HTR-8/SVneo (cell line): ENCODE results near the gene SMIM44.
"Not testable (repeated sequence)": the region's sequence is repeated elsewhere in the genome, so short reads cannot be mapped to it uniquely, and the experiment has no call there.

Experiments
- DNase-seq: peaks from one replicate; pipeline ENCODE4 v3.0.0; 2011; ENCODE audit warnings: low spot score, mixed read lengths; ENCODE audit not compliant: insufficient read length
- FAIRE-seq: peaks from 2 replicates; lab custom pipeline; 2011; peaks lifted over from hg19 to GRCh38; lab: Jason Lieb, UNC

Gene SMIM44

DNA sequence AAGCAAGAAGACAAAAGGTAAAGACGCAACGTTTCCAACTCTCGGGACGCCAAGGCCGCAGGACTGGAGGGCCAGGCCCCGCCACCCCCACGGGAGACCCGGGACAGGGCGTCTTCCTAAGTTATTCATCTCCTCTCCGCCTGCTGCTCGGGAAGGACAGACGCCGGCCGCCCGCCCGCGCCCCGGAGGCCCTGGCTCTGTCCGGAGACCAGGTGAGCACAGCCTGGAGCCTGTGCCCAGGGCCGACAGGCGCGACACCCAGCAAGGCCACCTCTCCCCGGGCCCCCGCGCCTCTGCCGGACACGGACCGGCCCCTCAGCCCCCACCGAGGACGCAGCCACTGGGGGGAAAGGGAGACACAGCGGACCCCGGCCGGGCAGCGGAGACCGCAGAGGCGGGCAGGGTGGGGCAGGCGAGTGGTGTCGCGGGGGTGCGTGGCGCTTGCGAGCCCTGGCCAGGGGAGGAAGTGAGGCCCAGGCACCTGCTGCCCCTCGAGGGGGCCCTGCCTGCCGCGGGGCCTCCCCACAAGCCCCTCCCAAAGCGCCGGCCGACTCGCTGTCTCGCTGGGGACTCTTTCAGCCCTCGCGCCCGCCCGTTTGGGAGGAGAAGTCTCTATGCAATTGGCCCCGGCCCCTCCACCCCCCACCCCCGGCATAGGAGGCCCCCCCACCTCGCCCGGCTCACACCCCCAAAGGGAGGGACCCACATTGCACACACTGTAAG, 20.1 kb downstream of the SMIM44 start:
- DNase-seq: no peak
- FAIRE-seq: no peak

GRCh38 chr19:3459965-3460582, 23.2 kb downstream of the SMIM44 start:
- FAIRE-seq: no peak
- no peak for DNase-seq

GRCh38 chr19:3459089-3459881, 24.0 kb downstream of the SMIM44 start:
- DNase-seq (no peak), FAIRE-seq (no peak)

DNA sequence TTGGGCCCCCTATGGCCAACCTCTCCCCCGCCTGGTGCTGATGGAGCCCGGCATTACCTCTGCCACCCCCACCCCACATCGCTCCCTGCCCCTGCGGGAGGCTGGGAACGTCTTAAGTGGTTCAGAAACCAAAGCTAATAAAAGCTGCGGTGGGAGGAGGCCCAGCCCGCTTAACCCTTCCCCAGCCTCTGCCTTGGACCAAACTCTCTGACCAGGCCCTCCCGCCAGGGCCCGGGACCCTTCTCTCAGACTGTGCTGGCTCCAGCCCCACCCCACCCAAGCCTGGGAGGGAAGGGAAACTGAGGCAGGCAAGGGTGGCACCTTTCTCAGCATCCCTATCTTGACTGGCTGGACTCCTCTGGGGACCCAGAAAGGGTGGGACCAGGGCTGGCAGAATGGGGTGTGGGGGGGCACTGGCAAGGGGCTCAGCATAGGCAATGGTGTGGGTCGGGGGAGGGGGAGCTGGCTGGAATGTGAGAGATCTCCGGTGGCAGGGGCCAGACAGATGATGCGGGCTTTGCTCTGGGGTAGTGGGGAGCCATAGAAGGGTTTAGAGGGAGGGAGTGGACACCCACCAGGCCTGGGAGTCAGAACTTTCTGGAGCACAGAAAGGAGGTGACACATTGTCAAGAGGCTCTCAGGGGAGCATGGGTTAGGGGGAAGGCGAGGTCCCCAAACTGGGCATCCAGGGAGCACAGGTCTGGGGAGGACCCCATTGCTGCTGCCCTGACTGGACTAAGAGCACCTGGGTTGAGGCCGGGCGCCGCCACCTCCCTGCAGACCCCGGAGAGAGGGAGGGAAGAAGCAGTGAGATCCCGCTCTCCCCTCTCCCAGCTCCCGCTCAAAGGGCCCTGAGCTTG, 24.8 kb downstream of the SMIM44 start:
- no peak for FAIRE-seq
- DNase-seq: no peak

DNA sequence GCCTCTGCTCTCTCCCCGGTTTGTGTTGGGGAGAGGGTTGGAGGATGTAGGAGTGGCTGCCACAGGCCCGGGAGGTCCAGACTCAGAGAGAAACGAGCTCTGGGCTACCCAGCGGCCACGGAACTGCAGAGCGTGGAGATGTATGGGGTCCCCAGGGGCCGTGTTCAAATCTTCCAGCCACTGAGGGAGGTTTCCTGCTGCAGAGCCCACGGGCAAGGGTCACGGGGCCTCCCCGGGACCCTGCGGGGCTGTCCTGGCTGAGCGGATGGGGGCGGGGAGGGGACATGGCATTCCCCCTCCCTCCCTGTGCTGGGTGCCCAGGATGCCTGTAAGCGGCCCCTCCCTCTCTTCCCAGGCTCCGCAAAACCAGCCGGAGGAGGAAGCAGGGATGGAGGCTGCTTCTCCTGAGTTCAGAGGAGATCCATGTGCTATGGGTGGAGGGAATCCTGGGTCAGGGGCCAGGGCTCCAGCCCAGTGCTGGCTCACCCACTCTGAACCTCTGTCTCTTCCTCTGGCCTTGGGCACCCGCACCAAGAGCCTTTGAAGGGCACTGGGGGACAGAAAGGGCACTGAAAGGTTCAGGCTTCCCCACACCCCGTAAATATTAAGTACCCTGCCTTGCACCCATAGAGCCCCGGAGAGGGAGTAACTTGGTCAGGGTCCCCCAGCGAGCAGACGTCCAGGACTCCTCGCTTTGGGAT, 25.6 kb downstream of the SMIM44 start:
- no peak for DNase-seq
- FAIRE-seq: no peak

DNA sequence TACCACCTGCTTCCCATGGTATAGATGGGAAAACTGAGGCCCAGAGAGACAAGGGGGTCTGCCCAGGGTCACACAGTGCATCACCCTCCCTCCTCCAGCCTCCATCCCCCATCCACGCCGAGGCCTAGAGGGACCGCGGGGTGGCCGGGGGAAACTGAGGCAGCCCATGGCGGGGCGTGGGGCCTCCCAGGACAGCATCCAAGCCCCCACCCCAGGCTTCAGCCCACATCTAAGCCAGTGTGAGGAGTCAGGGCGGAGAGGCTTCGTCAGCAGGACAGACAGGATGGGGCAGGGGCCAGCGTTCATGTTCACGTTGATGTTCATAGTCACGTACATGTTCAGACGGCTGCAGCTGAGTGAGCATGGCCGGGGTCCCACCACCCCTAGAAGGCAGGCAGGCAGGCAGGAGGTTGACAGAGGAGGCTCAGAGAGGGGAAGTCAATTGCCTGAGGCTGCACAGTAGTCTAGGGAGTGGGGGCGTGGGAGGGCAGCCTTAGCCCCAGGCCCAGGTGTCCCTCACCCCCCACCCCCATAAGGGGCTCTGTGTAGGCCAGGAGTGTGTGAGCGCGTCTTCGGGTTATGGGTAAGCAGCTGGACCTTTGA, 26.2 kb downstream of the SMIM44 start:
- DNase-seq: no peak
- no peak for FAIRE-seq

GRCh38 chr19:3455960-3456601, 27.2 kb downstream of the SMIM44 start:
- DNase-seq (no peak), FAIRE-seq (no peak)

GRCh38 chr19:3455393-3455955, 27.8 kb downstream of the SMIM44 start:
- no peak for FAIRE-seq
- no peak for DNase-seq

DNA sequence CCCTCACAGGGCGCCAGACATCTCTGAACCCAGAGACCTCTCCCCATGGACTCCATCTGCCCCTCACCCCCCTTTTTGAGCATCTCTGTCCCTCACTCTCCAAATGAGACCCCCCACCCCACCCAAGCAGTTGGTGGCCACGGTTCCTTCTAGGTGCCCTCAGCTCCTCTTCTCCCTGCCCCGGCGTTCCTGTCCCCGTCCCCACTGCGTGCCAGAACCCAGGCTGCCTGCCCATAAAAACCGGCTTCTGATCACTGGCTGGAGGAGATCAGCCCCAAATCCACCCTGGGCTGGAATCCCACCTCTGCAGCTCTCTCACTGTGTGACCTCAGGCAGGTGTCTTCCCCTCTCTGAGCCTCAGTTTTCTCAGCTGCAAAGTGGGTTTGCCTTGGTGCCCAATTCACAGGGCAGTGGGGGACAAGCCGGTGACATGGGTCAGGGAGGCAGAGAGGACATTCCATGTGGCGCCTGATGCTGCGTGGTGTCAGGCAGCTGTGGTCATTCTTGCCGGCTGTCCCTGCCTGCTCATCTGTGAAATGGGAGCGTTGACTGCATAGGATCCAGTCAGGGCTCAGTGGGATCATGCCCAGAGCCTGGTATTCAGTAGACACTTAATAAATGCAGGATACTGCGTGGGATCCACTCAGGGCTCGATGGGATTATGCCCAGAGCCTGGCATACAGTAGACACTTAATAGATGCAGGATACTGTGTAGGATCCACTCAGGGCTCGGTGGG, 28.4 kb downstream of the SMIM44 start:
- DNase-seq (no peak), FAIRE-seq (no peak)

DNA sequence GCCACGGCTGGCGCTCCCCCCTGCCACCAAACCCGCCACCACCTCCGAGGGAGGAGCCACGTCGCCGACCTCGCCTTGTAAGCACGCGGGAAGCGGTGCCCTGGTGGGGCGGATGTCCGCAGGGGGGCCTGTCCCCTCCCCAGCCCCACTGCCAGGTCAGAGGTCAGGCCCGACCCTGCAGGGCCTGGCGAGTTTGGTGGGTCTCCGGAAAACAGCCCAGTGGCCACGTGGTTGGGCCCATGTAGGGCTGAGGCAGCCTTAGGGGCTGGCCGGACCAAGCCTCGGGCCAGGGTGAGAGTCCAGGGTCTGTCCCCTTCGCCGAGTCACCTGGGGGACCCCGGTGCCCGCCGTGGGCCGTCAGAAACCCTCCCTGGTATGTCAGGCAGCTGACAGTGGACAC, 29.4 kb downstream of the SMIM44 start:
- no peak for DNase-seq
- no peak for FAIRE-seq

DNA sequence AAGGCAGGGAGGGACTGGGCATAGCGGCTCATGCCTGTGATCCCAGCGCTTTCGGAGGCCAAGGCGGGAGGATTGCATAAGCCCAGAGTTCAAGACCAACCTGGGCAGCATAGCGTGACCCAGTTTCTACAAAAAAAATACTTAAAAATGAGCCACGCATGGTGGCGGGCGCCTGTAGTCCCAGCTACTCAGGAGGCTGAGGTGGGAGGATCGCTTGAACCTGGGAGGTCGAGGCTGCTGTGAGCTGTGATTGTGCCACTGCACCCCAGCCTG, 30.4 kb downstream of the SMIM44 start:
- not testable (repeated sequence) for FAIRE-seq, DNase-seq

DNA sequence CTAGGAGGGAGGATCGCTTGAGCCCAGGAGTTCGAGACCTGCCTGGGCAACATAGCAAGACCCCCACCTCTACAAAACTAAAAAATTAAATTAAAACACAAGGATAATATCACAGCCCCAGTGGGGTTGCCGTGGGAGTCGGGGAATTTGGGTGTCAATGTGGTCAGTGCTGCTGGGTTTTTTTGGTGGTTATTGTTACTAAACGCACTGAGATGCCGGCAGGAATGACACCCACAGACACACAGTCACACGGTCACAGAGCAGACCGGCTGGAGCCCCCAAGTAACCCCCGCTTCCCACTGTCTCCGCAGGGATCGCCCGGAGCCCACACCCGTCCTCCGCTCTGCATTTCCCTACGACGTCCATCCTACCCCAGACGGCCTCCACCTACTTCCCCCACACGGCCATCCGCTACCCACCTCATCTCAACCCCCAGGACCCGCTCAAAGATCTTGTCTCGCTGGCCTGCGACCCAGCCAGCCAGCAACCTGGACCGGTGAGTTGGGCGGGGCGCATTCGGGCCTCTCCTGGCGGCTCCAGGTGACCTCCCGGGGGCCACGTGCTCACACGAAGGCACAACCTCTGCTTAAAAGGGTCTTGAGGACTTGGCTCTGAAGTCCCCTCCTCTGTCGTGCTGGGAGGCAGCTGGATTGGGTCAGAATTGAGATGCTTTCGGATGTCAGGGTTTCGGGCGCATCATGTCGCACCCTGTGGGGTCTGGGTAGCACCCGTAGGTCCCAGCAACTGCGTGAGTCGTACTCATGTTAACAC, 30.9 kb downstream of the SMIM44 start:
- DNase-seq (no peak), FAIRE-seq (no peak)

DNA sequence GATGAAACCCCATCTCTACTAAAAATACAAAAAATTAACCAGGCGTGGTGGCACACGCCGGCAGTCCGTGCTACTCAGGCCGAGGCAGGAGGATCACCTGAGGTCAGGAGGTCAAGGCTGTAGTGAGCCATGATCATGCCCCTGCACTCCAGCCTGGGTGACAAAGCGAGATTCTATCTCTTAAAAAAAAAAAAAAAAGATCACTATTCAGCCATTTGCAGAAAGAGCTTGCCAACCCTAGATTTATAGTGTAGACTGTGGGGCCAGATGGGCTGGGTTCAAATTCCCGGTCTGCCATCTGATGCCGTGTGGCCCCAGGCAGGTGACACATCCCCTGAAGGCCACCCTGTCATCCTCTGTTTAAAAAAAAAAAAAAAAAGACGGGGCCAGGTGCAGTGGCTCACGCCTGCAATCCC, 31.8 kb downstream of the SMIM44 start:
- DNase-seq: no peak
- no peak for FAIRE-seq

DNA sequence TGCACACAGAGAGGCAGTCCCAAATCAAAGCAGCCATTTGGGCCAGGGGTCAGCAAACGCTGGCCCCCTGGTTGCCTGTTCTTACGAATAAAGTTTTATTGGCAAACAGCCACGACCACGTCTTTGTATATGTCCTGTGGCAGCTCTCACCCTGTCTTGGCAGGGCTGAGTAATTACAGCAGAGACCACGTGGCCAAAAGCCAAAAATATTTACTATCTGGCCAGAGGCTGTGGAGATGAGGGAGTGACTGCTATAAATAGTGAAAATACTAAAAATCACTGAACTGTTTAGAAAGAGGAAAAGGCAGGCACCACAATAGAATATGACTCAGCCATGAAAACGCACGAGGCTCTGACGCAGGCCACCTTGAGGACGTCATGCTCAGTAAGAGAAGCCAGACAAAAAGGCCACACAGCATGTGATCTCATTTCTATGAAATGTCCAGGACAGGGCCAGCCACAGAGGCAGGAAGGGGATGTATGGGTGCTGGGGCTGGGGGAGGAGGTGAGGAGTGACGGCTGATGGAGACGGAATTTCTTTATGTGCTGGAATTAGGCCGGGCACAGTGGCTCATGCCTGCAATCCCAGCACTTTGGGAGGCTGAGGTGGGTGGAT, 32.3 kb downstream of the SMIM44 start:
- DNase-seq: peak; percentile 65
- no peak for FAIRE-seq

DNA sequence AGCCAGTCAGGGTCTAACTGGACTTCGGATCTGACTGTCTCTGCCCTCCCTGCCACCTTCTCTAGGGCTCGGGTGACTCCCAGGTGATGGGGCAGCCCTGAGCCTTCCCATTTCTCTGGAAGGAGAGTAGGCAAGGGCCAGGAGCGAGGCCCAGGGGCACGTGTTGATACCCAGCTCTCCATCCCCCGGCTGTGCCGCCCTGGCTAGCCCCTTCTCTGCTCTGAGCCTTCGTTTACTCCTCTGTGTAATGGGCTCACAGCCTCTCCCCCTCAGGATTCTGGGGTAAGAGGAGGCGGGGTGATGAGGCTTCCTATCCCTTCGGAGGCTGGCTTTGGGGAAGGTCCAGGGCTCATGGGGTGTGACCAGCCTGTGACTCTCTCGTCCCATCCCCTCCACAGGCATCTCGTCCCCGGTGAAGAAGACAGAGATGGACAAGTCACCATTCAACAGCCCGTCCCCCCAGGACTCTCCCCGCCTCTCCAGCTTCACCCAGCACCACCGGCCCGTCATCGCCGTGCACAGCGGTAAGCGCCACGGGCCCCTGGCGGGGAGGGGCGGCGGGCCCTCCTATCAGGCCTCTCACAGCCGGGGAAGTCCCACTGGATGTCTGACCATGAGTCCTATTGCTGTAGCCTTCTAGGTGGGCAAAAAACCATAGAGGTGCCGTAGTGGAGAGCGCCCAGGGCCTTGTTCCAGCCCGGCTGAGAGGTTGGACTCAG, 34.5 kb downstream of the SMIM44 start:
- FAIRE-seq (no peak), DNase-seq (no peak)

GRCh38 chr19:3446657-3447056, 36.6 kb downstream of the SMIM44 start:
- FAIRE-seq, DNase-seq: not testable (repeated sequence)
